Activated T-cell treated with anti-CD3 and anti-CD28 coated beads for 48 hours (primary cell): ENCODE data around the gene USP44.

Experiments used
- DNase-seq: peaks from one replicate; pipeline ENCODE4 v3.0.0-alpha.2; 2020; ENCODE audit warnings: low read depth

The USP44 gene

DNA sequence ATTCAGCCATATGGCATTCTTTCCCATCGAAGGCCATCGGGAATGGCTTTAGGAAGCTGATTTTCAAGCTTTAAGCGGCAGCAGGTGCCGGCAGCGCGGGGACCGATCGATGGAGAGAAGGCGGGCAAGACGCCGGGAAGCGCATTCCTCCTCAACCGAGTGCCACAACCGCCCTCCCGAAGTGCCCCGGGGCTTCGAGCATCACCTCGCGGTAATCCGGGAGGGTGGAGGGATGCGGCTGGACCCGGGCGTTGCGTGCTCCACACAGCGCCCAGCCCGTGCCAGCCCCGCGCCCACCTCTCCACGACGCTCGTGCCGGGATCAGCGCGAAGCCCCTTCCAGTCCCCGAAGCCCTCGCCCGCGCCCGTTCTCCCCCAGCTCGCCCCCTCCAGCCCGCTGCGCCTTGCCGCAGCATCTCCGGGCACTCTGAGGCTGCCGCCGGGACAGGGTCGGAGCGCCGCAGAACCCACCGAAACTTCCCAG, 3.2 kb downstream of the USP44 start:
- peak; percentile 30 for DNase-seq

DNA sequence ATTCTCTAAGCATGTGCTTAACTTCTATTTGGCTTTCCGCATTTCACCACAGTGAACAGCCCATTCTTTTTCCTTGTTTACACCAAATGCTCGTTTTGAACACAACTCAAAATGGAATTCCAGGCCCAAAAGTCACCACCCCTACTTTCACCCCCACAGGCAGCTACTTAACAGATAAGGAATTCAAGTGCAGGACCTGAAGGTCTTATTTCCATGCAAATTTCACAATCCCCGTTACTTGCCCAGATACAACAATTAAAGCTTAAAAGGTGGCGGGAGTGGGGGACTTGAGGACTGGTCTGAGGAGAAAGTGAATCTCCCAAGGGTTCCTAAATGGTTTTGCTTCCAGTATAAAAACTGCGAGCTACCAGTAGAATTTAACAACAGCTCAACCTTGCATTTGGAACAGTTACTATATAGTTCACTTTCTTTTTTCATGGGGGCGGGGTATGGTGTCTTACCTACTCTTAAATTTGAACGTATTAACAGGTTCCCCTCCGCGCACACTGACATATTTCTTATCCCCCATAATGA, 3.7 kb downstream of the USP44 start:
- no peak for DNase-seq

- DNase-seq = no peak
Measured at GRCh38 chr12:95546491-95546813, 4.8 kb downstream of the USP44 start.

DNA sequence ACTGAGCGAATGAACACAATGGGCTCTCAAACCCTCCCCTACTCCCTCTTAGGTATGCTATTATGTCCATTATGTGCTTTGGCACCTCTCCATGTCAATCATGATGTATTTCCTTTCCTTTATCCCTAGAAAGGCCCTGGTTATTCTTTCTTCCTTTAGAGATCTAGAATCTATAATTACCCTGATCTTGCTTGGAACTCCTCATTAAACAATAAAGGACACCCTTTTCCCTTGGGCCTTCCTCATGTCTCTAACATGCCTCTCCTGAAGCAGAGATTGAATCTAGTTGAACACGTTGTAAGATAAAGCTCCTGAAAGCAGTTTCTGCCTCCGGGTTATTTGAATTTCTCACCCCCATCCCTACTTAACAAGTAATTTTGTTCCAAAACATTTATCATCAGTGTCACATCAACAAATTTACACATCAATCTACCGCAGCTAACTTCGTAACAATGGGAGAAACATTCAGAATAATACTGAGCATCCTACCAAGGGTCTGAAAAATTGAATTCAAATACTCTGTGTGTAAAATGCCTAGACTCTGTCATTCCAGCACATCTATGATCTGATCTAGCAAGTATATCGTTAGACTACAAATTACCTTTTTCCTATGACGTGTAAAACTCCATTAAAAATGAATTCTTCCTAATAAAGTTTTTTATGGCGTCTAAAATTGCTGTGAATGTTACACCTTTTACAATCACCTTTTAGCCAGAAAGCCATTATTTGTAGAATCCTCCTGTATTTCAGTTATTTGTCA, 5.4 kb downstream of the USP44 start:
- DNase-seq = no peak

GRCh38 chr12:95545303-95545702, 6.0 kb downstream of the USP44 start:
- DNase-seq = no peak

DNA sequence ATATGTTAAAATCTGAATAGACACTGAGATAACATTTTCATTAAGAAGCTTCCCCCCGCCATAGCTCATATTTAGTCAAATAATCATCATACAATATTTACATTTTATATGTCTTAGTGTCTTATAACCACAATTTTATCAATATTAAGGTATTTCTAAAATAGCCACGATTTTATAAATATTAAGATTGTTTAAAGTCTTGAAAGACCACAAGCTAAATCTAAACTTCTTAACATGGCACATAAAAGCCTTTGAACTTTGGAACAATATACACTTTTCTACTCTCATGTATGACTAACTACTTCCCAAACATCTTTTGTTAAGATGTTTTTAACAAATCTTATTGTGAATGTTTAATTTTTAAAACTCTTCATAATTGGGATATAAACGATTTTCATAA, 6.5 kb downstream of the USP44 start:
- no peak for DNase-seq

GRCh38 chr12:95543305-95543704, 8.0 kb downstream of the USP44 start:
- DNase-seq = no peak

GRCh38 chr12:95541436-95541835, 9.8 kb downstream of the USP44 start:
- DNase-seq = no peak

DNA sequence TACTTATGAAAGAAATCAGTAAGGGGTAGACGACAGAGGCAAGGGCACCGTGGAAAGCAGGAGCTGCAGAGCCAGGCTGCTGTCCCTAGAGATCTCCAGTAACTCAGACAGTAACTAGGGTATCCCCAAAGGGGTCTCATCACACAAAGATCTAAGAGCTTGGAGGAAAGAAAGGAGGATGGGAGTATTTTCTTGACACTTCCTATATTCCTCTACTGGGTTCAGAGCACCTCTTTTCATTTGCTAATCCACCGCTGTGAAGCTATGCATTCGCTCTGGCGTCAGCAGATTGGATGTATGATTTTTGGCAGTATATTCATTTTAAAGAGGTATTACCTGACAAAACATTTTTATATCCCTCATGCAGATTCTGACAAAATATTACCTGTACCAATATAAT, 12.6 kb downstream of the USP44 start:
- no peak for DNase-seq

DNA sequence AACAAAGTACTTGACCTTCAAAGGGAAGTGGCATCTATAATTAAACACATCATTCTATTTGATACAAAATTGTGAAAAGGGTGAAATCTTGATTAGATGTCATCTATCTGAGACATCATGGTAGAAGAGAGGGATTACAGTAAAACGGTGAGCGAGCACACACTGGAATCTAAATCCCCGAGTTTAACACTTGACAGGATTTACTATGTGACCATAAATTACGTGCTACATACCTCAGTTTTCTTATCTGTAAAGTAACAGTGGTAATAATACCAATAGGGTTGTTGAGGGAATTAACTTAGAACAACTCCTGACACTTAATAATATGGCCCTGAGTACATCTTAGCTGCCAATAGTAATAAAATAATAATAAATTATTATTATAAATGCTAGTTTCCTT, 13.3 kb downstream of the USP44 start:
- no peak for DNase-seq

- no peak for DNase-seq
Measured at GRCh38 chr12:95533985-95534384, 17.3 kb downstream of the USP44 start.

DNA sequence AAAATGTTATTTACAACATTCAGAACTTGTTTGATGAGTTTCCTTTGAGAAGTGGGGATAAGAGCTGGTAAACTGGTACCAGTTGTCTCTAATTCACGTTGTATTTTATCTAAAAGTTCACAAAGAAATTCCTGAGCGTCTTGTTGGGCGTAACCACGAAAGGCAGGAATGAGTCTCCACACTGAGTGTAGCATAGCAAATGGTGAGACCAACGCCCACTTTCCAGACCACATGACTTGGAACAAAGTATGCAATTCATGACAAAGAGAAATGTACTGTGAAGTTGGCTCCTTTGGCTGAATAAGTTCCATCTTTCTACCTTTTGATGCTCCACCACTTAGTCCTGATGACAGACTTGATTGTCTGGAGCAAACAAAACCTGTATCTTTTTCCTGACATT, 18.4 kb downstream of the USP44 start:
- DNase-seq = no peak

DNA sequence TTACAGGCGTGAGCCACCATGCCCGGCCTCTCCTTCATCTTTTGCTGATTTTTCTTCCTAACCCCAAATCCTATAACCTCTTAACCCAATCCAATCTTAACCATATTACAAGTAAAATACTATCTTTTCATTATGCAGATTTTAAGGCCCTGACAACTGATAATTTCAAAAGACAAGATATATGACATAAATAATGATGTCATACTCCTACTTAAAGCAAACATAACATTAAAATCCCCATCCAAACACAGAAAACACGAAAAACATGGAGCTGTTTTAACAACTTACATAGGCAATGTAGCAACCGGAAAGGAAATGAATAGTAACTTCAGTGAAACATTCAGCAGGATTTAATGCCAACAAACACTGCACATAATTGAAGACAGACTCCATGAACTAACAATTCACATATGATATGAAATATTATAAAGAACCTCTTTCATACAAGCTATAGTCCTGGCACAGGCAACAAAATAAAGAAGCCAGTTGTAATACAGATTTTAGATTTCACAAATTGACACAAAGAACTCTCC, 21.5 kb downstream of the USP44 start:
- no peak for DNase-seq

- no peak for DNase-seq
Measured at GRCh38 chr12:95528431-95528830, 22.8 kb downstream of the USP44 start.

- DNase-seq = no peak
Measured at GRCh38 chr12:95522692-95523091, 28.6 kb downstream of the USP44 start.

- DNase-seq = no peak
Measured at GRCh38 chr12:95520816-95521215, 30.5 kb downstream of the USP44 start.

- DNase-seq = no peak
Measured at GRCh38 chr12:95518944-95519343, 32.3 kb downstream of the USP44 start.

DNA sequence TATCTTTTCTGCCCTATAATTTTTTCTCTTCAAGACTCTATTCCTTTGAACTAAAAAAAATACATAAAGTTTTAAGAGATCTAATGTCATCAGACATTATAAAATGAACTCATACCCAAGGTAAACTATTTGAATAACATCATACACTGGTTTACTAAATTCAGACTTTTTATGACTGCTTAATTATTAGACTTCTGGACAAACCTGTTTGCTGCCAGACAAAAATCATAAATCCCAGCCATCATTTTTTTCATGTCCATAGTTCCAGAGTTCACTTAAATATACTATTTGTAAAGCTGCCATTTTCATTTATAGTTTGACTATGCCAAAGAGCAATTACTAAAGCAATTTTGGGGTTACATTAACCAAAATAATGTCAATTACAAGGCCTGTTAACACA, 34.0 kb downstream of the USP44 start:
- DNase-seq = no peak

DNA sequence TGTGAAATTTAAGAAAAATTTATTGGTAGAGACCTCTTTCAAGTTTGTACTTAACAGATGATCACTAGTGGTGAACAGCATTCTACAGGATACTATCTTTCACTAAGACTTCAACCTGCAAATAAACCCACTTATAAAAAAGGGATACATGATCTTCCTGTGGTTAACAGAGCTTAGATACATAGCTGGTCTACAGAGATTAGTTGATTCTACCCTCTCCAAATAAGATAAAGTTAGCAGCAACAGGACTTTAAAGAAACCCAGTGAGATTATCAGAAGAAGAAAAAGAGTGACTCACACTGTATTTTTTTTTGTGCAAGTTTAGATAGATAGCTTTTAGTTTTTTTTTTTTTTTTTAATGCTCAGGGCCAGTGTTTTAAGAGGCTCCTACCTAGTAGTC, 34.5 kb downstream of the USP44 start:
- no peak for DNase-seq

GRCh38 chr12:95515197-95515596, 36.1 kb downstream of the USP44 start:
- no peak for DNase-seq

- DNase-seq = no peak
Measured at GRCh38 chr12:95513599-95513998, 37.7 kb downstream of the USP44 start.

- no peak for DNase-seq
Measured at GRCh38 chr12:95511977-95512376, 39.3 kb downstream of the USP44 start.

DNA sequence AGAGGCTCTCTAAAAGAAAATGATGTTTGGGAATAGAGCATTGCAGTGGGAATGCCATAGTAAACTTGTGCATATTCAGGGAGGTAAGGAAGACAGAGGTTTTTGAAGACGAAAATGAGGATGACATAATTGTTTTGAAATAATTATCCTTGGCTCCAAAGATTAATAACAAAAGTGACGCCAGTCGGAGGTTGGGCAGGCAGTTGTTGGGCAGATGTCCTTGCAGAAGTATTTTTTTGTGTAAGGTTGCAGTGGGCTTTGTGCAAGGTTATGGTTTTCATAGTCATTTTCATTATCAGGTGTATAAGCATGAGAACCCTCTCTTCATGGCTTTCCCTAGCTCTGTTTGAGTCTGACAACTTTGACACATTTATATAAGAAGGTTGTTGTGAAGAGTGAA, 42.0 kb downstream of the USP44 start:
- DNase-seq = no peak
